Stimulated activated CD4-positive, alpha-beta T cell treated with anti-CD3 and anti-CD28 coated beads, Interleukin-1b, Interleukin-23, amount 100 ng/mL, for 1 hour (primary cell): ENCODE results near the gene WNT10A.

Experiments
- DNase-seq, 2 donors: peaks; one replicate each; pipeline ENCODE4 v3.0.0-alpha.2; 2020; ENCODE audit warnings: low read depth in 2 of 2

The WNT10A gene

DNA sequence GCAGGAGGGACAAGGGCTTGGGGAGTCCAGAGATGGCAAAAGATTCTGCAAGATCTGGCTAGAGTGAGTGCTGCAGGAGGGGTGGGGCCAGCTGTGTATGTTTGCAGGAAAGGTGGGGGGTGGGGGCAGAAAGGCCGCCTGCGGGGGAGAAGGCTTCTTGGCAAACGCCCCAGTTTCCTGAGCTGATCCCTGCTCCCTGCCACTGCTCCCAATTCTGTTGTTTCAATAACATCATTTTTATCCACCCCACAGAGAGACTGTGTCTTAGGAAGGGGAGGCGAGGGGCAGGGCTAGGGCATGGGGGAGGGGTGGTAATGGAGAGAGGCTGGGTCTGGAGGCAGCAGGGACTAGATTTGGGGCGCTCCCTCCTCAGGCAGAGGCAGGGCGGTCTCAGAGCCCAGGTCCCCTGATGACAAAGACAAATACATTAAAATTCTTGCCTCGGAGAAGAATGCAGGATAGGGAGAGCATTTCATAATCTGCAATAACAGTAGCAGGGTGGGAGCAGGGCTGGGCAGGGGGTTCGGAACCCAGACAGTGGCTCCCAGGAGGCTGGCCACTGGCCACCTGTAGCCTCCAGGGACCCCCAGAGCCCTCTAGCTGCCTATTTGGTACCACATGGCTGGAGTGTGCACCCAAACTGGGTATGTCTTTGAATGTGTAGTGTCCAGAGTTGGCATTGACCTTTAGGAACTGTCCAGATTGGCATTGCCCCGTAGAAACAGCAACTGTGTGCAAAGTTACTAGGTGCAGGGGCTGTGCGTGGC is 23.1 kb upstream of the WNT10A start:
- DNase-seq = no peak

DNA sequence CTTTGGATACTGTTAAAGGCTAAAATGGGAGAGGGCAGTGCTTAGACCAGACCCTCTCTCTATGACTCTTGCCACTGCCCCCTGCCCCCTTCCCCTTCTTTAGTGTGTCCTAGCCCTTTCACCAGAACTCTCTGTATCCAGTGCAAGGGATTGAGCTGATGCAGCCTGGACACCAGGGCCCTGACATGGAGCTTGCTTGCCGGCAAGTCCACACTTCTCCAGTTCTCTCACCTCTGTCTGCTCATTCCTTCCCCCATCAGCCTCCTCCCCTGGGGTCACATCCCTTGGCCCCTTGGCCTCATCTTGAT is 22.6 kb upstream of the WNT10A start:
- DNase-seq = no peak

DNA sequence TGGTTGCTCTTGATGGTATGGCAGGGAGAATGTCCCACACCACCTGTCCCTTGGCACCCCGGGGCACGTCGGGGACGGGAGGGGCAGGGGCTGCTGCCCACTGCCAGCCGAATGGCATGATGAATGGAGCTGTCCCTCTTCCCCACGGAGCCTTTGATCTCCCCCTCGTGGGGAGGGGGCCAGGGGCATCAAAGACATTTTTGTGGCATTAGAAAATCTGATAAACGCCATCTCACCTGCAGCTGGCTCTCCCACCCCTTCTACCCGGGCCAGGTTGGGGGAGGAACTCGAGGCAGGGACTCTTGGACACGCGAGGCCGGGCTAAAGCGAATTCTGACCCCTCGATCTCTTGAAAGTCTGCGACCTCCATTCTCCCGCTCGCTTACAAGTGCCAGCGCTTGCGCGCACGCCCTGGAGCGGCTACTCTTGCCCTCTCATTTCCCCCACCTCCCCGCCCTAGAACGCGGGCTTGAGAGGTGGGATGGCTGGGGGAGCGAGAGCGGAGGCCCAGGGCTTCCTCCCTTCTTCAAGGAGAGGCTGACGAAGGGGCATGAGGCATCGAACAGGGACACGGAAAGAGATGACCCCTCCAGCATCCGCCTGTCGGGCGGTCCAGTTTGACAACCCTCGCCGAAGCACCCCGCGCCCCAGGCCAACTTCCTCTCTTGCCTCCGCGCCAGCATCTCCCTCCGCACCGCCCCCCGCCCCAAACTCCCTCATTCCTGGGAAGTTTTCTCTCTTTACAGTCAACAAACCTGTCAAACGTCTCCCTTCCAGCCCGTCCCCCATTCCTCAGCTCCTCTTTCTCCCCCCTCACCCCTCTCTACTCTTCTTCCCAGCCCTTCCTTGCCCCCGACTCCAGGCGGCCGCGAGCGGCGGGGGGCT is 21.7 kb upstream of the WNT10A start:
- DNase-seq = no peak

DNA sequence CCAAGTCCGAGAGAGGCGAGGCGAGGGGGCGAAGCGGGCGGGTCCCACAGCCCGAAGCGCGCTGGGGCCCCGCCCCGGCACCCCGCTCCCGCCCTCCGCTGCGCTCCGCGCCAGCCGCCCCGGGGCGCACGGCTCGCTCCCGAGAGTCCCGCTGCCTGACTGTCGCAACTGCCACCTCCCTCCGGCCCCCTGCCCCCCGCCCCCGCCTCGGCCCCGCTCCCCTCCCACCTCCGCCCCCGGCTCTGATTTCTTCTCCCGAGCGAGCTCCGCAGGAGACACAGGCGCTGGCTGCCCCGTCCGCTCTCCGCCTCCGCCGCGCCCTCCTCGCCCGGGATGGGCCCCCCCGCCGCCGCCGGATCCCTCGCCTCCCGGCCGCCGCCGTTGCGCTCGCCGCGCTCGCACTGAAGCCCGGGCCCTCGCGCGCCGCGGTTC is 21.1 kb upstream of the WNT10A start, which contains the start of gene WNT6:
WNT6 (plus strand) TSS at position 250 of the 432 bp plus-strand sequence. CDS start 233 bp downstream, outside the sequence.
- no peak for DNase-seq

- no peak for DNase-seq
Measured at GRCh38 chr2:218859988-218860831, 20.4 kb upstream of the WNT10A start.

DNA sequence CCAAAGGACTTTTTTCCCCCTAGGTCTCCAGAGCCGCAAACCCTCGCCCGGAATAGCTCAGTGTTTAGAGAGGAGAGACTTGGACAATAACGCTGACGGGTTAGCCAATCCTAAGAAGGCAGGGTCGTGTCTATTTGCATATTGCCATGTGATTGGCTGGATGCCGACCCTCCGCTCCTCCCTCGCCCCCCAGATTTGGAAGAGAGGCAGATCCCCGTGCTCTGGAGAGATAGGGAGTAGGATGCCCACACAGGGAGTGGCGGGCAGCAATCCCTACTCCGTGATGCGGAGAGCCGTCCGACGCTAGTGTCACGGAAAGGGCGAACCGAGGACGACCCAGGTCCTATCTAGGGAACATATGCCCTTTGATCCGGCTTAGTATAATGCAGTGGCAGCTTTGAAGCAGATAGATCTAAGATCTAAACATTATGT is 19.7 kb upstream of the WNT10A start:
- DNase-seq = no peak

GRCh38 chr2:218861645-218862318 is 18.9 kb upstream of the WNT10A start:
- DNase-seq = no peak

GRCh38 chr2:218863021-218863520 is 17.6 kb upstream of the WNT10A start:
- no peak for DNase-seq

- DNase-seq = no peak
Measured at GRCh38 chr2:218865396-218865795, 15.3 kb upstream of the WNT10A start.

GRCh38 chr2:218865999-218866398 is 14.7 kb upstream of the WNT10A start:
- no peak for DNase-seq

GRCh38 chr2:218867900-218868299 is 12.8 kb upstream of the WNT10A start:
- DNase-seq = no peak

DNA sequence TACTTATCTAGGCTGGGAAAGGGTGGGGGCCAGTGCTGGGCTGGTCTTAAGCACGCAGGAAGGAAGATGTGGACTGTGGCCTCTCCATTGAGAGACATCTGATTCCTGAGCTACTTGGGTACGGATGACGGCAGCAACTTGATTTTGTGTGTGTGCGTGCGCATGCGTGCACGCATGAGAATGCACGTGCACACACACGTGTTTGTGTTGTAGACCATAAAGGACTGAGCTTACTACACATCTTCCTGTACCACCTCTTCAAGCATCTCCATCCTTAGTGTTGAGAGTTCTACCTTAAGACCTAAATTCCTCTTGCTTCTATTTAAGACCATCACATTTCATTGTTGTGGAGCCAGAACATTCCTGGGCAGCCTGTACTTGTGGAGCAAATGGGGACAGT is 11.6 kb upstream of the WNT10A start:
- no peak for DNase-seq

DNA sequence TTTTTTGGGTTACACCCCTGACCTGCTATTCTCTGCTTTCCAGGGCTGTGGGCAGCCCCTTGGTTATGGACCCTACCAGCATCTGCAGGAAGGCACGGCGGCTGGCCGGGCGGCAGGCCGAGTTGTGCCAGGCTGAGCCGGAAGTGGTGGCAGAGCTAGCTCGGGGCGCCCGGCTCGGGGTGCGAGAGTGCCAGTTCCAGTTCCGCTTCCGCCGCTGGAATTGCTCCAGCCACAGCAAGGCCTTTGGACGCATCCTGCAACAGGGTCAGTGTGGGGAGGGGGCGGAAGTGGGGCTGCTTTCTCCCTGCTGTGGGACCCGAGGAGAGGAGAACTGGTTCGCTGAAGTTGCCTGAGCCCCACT is 9.7 kb upstream of the WNT10A start:
- no peak for DNase-seq

GRCh38 chr2:218871345-218872302 is 9.0 kb upstream of the WNT10A start:
- DNase-seq = no peak

DNA sequence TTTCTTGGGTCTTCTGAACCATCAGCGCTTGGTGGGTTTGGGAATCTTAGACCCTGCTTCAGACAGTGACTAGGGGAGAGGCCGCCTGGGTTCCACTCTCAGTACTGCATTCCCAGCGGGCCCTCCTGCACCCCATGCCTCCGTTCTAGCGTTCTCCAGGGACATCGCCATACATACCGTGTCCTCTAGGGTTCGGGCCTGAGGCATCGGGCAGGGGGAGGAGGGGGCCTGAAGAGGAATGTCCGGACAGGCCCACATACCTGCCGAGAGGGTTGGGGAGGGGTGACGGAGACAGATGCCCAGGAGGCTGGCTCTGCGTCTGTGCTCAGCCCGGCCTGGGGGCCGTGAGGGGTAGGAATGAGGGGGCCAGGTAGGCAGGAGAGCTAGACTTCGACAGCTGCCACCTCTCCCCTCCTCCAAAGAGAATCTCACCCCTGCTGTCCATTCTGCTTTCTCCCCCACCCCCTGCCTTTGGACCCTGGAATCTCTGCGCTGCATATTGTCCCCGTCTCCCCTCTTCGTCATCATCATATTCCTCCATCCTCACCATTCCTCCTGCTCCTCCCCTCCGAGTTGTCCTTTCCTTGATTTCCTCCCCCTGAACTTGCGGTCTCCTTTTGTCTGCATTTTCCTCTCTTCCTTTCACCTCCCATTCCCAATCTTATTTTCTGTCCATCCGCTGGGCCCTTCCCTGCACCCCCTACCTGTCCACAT is 7.8 kb upstream of the WNT10A start:
- DNase-seq = no peak

GRCh38 chr2:218873359-218874194 is 7.1 kb upstream of the WNT10A start:
- DNase-seq = no peak

GRCh38 chr2:218875692-218876246 is 4.9 kb upstream of the WNT10A start:
- DNase-seq = no peak

DNA sequence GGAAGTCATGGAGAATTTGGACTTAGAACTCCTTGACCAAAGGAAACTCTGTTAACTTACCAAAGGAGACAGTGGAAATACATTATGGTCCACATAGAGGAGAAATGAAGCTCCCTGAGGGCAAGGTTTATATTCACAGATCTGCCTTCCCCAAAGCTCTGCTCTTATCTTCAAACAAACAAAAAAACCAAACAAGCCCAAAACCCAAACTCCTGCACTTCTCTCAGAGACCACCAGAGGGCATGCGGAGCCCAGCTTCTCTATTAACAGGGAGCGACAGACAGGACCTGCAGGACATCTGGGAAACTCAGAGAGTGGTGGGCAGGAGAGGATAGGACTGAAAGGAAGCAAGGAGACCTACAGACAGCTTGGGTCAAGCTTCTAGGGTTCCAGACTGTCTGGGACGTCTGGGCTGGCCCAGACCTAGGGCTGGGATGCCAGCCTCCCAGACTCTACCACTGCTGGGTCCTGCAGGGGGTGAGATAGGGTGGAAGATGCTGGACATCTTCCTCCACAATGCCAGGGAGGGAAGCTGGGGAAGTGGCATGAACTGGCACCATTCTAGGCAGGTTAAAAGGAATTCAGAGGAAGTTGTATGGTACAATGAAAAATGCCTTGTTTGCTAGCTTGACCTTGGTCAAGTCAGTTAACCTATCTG is 4.0 kb upstream of the WNT10A start:
- peak; percentile 46 to 58 for DNase-seq
